ENCODE results near the gene INTS7.
A peak's percentile ranks its signal among the peaks of the same experiment; 100 is the strongest.

INTS7 gene

GRCh38 chr1:211901945-211902344 lies 133.4 kb downstream of the INTS7 start:
- no peak for DNase-seq

- DNase-seq = no peak
These were observed 134.9 kb downstream of the INTS7 start for GRCh38 chr1:211900441-211900840.

- DNase-seq = peak in 1 of 3 experiments; percentile 22
These were observed 138.4 kb downstream of the INTS7 start for GRCh38 chr1:211896958-211897357.

GRCh38 chr1:211895126-211895759 lies 140.1 kb downstream of the INTS7 start:
- no peak for DNase-seq

- no peak for DNase-seq
These were observed 141.0 kb downstream of the INTS7 start for GRCh38 chr1:211894312-211894711.

GRCh38 chr1:211893260-211893659 lies 142.1 kb downstream of the INTS7 start:
- no peak for DNase-seq

GRCh38 chr1:211892577-211892976 lies 142.8 kb downstream of the INTS7 start:
- no peak for DNase-seq

GRCh38 chr1:211891708-211892107 lies 143.6 kb downstream of the INTS7 start:
- no peak for DNase-seq

Measured in NCI-H1417 (cell line).